Right lobe of liver (tissue), 4 donors: ENCODE data around the gene C2CD5.

Experiments used
- CTCF ChIP-seq, 4 donors: fragments of 200-600 bp in 3 of 4; fragments of 450-650 bp in 1 of 4; IDR thresholded peaks; one replicate each; pipeline versions ENCODE4 v1.5.1 to v1.8.0; 2016 to 2022; ENCODE audit warnings: antibody characterized with exemption in 4 of 4, mild to moderate bottlenecking in 2 of 4
- POLR2A ChIP-seq: fragments of 450-650 bp; IDR thresholded peaks from one replicate; pipeline ENCODE4 v1.6.1; 2017; ENCODE audit warnings: antibody characterized with exemption, mild to moderate bottlenecking
- donor health status: DM: no; HTN: no; CAD: no.
- donor health status: DM: no; HTN: no; CAD: no.
- donor health status: DM: no; HTN: yes; CAD: no.

GRCh38 chr12:22467190-22467589 lies 77.2 kb downstream of the C2CD5 start:
- TF ChIP-seq CTCF (IDR thresholded peaks at IDR 0.05) = no peak
- no peak for TF ChIP-seq POLR2A
